ENCODE data around the gene GABPB1. TPM values are rescaled to one million over a fixed set of nuclear protein-coding genes. Genes with fewer than 3 reads are reported as not detected.

Gene GABPB1
- polyA plus RNA-seq, 3 donors, result 29.9 to 31.6 (median 29.9) TPM

GRCh38 chr15:50247819-50248655, 107.0 kb downstream of the GABPB1 start:
- DNase-seq, result no peak

- no peak for DNase-seq
Measured at GRCh38 chr15:50246631-50247030, 108.4 kb downstream of the GABPB1 start.

- no peak for DNase-seq
Measured at GRCh38 chr15:50244959-50245624, 109.9 kb downstream of the GABPB1 start.

GRCh38 chr15:50244153-50244552, 110.8 kb downstream of the GABPB1 start:
- no peak for DNase-seq

GRCh38 chr15:50241684-50242450, 113.1 kb downstream of the GABPB1 start:
- no peak for DNase-seq

DNA sequence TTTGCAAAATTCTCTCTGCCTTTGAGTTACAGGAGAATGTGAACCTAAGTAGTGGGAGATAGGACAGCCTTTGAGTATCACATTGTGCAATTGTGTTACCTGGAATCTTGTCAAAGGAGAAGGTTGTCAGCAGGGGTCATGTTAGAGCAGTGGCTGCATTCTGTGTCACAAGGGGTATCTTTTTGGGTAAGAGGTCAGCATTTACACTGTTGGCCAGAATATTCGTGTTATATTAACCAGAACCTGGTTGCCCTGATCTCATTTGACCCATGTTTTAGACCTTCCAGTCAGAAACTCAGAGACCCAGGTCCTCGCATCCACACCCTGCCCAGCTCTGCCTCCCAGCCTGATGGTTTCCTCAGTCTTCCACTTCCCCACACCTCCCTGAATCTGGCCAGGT, 116.7 kb downstream of the GABPB1 start:
- no peak for DNase-seq

- DNase-seq, result no peak
Measured at GRCh38 chr15:50236433-50236832, 118.6 kb downstream of the GABPB1 start.

GRCh38 chr15:50235794-50236193, 119.2 kb downstream of the GABPB1 start:
- no peak for DNase-seq

GRCh38 chr15:50234764-50235163, 120.2 kb downstream of the GABPB1 start:
- DNase-seq, result no peak

- no peak for DNase-seq
Measured at GRCh38 chr15:50233192-50233736, 121.7 kb downstream of the GABPB1 start.

DNA sequence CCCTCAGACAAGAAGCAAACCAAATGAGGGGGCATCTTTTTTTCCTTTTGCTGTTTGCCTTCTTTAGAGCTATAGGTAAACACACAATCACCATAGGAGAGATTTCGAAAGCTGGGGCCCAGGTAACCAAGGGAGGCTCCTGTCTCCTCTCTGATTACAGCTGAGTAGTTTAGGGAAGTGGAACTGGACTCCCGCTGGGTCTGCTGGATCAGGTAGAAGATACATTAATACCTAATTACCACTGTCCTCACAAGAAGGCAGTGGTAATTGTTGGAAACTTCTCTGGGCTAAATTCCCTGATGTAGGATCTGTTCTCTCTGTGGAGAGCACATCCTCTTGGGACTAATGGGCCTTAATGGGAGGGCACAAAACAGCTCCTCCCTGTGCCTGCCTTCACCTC, 122.2 kb downstream of the GABPB1 start:
- DNase-seq, result no peak

DNA sequence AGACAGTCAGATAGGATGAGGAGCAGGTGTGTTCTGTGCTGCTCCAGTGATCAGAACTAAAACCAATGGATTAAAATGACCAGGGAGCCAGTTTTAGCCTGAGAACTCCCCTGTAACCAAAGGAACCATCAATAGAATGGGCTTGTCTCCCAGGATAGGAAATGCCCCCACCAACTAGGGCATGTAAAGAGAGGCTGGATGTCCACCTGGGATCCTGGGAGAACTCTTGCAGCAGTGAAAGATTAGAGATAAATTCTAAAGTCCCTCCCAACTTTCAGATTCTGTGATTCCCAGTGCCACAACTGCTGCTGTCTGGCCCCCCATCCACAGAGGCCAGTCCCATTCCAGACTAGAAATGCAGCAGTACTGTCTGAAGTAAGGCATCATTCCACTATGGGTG, 123.2 kb downstream of the GABPB1 start:
- DNase-seq, result no peak

DNA sequence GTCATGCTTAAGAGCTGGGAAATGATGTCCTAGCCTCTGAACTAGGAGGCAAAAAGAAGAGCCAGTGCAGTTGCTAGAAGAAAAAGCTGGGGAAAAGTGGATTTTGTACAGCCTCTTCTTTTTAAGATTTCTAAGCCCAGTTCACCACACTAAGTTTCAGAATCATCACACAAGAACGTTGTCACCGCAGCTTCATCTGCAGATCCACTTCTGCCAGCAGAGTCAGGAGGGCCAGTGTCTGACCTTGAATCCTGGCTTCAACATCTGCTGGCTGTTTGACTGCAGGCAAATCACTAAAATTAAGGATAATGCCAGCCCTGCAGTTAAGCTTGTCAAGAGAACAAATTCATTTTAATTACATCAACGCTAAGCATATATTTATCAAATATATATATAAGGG, 125.7 kb downstream of the GABPB1 start:
- no peak for DNase-seq

DNA sequence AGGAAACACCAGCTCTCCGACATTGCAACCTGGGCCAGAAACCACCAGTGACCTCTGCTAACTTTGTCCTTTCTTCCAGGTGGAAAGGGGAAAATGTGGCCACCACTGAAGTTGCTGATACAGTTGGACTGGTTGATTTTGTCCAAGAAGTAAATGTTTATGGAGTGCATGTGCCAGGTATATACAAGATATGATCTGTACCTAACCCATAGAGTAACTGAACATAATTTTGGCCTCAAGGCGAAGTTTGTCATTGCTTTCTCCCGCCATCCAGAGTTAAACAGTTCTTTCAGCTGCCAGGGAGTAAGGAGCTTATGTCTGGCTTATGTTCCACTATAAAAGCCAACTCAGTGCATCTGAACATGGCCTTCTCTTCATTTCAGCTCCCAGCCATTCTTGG, 126.1 kb downstream of the GABPB1 start:
- DNase-seq, result no peak

- DNase-seq, result no peak
Measured at GRCh38 chr15:50227076-50227475, 127.9 kb downstream of the GABPB1 start.

GRCh38 chr15:50225938-50226337, 129.1 kb downstream of the GABPB1 start:
- no peak for DNase-seq

Other genes starting within 250 kb of the GABPB1 start
- gene ATP8B4, start 236.0 kb downstream of the GABPB1 start, polyA plus RNA-seq (ENCODE audit: insufficient read length in 3 of 3), result 1 to 10 TPM; 2.3 to 3.6 (median 2.6) TPM
- 10 to 100 TPM; 46.9 to 71.1 (median 60.4) TPM for gene SLC27A2, start 173.0 kb downstream of the GABPB1 start, polyA plus RNA-seq (ENCODE audit: insufficient read length in 3 of 3)
- gene HDC, start 89.5 kb downstream of the GABPB1 start, polyA plus RNA-seq (ENCODE audit: insufficient read length in 3 of 3), result 1 to 10 TPM in 1 of 3 donors, under 1 TPM in 2; 0.58 to 1.4 (median 0.71) TPM
- gene USP8, start 69.2 kb upstream of the GABPB1 start, polyA plus RNA-seq (ENCODE audit: insufficient read length in 3 of 3), result 10 to 100 TPM; 52.6 to 70.4 (median 57.2) TPM
- gene USP50, start 191.5 kb upstream of the GABPB1 start, polyA plus RNA-seq (ENCODE audit: insufficient read length in 3 of 3), result 1 to 10 TPM in 2 of 3 donors, under 1 TPM in 1; 0.94 to 3.1 (median 2.5) TPM

Measured in renal pelvis (tissue), 4 donors.